Measurements from ENCODE around the gene KRT28. TPM values are rescaled to one million over a fixed set of nuclear protein-coding genes. Genes with fewer than 3 reads are reported as not detected.
"Not testable (repeated sequence)": the region's sequence is repeated elsewhere in the genome, so short reads cannot be mapped to it uniquely, and the experiment has no call there.

Gene KRT28
- total RNA-seq, 1 experiment from 2014 or later: not detected

GRCh38 chr17:40779181-40779909 is 20.4 kb downstream of the KRT28 start:
- no peak for DNase-seq (ENCODE audit: low spot score)

- DNase-seq (ENCODE audit: low spot score): no peak
Observed at GRCh38 chr17:40778461-40778860, 21.3 kb downstream of the KRT28 start.

DNA sequence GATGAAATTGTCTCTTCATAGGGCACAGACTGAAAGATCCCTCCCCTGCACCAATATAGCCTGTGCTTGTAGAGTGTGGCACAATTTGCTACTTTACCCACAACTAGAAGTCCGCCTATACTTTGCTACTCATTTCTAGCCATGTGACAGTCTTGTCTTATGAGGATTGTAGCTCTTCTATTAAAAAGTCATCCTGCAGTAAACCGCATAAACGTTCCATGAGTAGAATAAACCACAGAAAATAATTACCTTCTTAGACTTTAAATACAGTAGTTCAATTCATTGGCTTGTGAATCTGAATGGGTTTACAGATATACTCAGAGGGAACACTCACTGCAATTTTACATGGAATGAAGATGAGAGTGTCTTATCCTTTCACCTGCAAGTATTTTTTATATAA is 21.8 kb downstream of the KRT28 start:
- DNase-seq (ENCODE audit: low spot score): no peak

GRCh38 chr17:40777459-40777858 is 22.3 kb downstream of the KRT28 start:
- no peak for DNase-seq (ENCODE audit: low spot score)

DNA sequence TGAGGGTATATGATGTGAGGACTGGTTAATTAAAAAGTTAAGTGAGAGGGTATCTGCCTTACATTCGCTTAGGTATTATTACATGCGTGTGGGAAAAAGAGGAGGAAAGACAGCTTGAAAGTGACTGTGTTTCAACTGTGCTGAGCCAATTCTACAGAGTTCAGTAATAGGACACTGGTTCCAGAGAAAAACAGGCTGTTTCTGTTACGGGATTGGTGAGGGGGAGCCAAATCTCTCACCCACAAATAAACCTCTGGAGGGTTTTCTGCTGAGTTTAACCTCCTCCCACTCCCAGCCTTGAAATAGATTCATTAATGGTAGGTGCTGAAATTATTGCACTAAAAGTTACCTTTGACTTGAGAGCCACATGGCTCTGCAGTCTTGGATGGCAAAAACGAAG is 23.8 kb downstream of the KRT28 start:
- DNase-seq (ENCODE audit: low spot score): no peak

DNA sequence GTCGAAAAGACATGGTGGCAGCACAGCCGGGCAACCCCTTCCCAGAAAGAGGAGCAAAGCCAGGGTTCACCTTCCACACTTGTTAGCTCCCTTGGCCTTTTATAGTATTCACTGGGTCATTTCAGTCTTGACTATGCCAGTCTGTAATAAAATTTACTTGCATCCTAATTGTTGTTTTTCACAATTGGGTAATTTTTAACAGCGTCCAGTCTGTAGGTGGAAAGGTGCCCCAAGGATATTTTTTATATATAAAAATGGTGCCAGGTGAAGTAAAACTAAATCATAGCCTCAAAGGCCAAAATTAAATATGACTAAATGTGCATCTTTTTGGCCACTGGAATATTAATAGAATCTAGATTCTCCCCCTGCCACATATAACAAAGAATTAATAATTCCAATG is 27.7 kb downstream of the KRT28 start, which contains the start of gene KRT26:
Gene KRT26 (minus strand): TSS at position 101 of the 400 bp plus-strand sequence. CDS start 88 bp downstream, at position 13.
- no peak for DNase-seq (ENCODE audit: low spot score)

DNA sequence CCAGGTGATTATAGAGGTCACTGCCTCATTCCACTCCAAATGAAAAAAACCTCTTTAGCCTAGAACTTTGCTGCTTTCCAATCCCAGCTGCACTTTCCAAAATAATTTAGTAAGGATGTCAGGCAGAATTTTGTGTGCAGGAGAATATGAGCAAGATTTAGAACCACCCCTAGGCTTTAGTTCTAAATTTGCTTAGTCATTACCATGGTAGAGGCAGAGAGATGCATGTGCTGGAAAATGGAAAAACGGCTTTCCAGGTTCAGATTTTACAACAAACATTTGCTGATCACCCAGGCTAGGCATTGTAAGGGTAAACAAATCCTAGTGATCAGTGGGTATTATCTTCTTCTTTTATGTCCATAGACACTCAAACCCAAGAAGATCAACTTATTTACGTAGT is 34.1 kb downstream of the KRT28 start:
- DNase-seq (ENCODE audit: low spot score): no peak

DNA sequence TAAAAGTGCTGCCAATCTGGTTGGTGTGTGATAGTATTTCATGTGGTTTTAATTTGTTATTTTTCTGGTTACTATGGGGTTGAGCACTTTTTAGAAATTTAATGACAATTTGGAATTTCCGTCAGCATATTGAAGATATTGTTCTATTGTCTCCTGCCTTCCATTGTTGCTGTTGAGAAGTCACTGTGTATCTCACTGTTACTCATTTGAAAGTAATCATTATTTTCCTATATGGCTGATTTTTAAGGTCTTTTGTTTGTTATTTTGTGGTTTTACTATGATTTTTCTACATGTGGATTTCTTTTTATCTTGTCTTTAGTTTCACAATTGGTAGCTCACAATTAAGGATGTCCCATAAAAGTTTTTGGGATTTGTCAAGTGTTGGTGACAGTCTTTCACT is 36.0 kb downstream of the KRT28 start:
- no peak for DNase-seq (ENCODE audit: low spot score)

- DNase-seq (ENCODE audit: low spot score): no peak
Observed at GRCh38 chr17:40760105-40761016, 39.4 kb downstream of the KRT28 start.

- DNase-seq (ENCODE audit: low spot score): no peak
Observed at GRCh38 chr17:40755231-40755630, 44.5 kb downstream of the KRT28 start, which contains the start of gene KRT25. Gene KRT25 (minus strand): TSS chr17:40755331. CDS start chr17:40755271, 60 bp downstream.

GRCh38 chr17:40753804-40754203 is 46.0 kb downstream of the KRT28 start:
- DNase-seq (ENCODE audit: low spot score): no peak

GRCh38 chr17:40751065-40751464 is 48.7 kb downstream of the KRT28 start:
- DNase-seq (ENCODE audit: low spot score): no peak

DNA sequence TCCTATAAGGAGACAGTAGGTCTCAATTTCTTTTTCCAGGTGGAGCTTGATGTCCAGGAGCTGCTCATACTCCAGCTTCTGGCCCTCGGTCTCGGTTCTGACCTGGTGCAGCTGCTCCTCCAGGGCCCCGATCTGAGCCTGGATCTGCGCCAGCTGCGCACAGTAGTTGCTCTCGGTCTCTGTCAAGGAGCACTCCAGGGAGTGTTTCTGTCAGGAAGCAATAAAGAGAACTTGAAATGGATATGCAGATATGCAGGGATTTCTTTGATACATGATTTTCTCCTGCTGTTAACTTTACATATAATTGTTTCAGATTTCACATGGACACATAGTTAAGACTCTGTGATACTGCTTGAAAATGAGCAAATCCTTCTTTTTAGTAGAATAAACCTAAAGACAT is 49.4 kb downstream of the KRT28 start:
- no peak for DNase-seq (ENCODE audit: low spot score)

GRCh38 chr17:40748666-40749065 is 51.1 kb downstream of the KRT28 start:
- not testable (repeated sequence) for DNase-seq (ENCODE audit: low spot score)

Other genes with a start within 250 kb of the KRT28 start
- not detected in 2 replicates for gene CCR7, start 234.5 kb downstream of the KRT28 start, total RNA-seq (2014; rRNA removed; shearing (Covaris generic))
- gene SMARCE1, start 152.1 kb downstream of the KRT28 start, total RNA-seq (2014; rRNA removed; shearing (Covaris generic)): 161 and 168 TPM in 2 replicates
- not detected in 2 replicates for gene KRT222, start 134.8 kb downstream of the KRT28 start, total RNA-seq (2014; rRNA removed; shearing (Covaris generic))
- gene KRT24, start 96.2 kb downstream of the KRT28 start, total RNA-seq (2014; rRNA removed; shearing (Covaris generic)): not detected in 2 replicates
- gene KRT25, start 44.6 kb downstream of the KRT28 start, total RNA-seq (2014; rRNA removed; shearing (Covaris generic)): not detected in 2 replicates
- gene KRT26, start 27.8 kb downstream of the KRT28 start, total RNA-seq (2014; rRNA removed; shearing (Covaris generic)): not detected in 2 replicates
- not detected in 2 replicates for gene KRT27, start 17.4 kb downstream of the KRT28 start, total RNA-seq (2014; rRNA removed; shearing (Covaris generic))
- gene KRT10, start 22.7 kb upstream of the KRT28 start, total RNA-seq (2014; rRNA removed; shearing (Covaris generic)): 28.5 and 34.7 TPM in 2 replicates
- gene KRT12, start 67.3 kb upstream of the KRT28 start, total RNA-seq (2014; rRNA removed; shearing (Covaris generic)): not detected in 2 replicates
- gene KRT20, start 85.3 kb upstream of the KRT28 start, total RNA-seq (2014; rRNA removed; shearing (Covaris generic)): not detected in 2 replicates
- gene KRT23, start 137.7 kb upstream of the KRT28 start, total RNA-seq (2014; rRNA removed; shearing (Covaris generic)): not detected in 2 replicates
- gene KRT39, start 167.0 kb upstream of the KRT28 start, total RNA-seq (2014; rRNA removed; shearing (Covaris generic)): not detected in 2 replicates
- gene KRT40, start 184.4 kb upstream of the KRT28 start, total RNA-seq (2014; rRNA removed; shearing (Covaris generic)): not detected in 2 replicates
- gene KRTAP3-3, start 194.2 kb upstream of the KRT28 start, total RNA-seq (2014; rRNA removed; shearing (Covaris generic)): not detected in 2 replicates
- gene KRTAP3-2, start 199.9 kb upstream of the KRT28 start, total RNA-seq (2014; rRNA removed; shearing (Covaris generic)): not detected in 2 replicates
- not detected in 2 replicates for gene KRTAP3-1, start 209.2 kb upstream of the KRT28 start, total RNA-seq (2014; rRNA removed; shearing (Covaris generic))
- not detected in 2 replicates for gene KRTAP1-5, start 227.2 kb upstream of the KRT28 start, total RNA-seq (2014; rRNA removed; shearing (Covaris generic))
- not detected in 2 replicates for gene KRTAP1-4, start 230.2 kb upstream of the KRT28 start, total RNA-seq (2014; rRNA removed; shearing (Covaris generic))
- gene KRTAP1-3, start 234.9 kb upstream of the KRT28 start, total RNA-seq (2014; rRNA removed; shearing (Covaris generic)): not detected in 2 replicates
- gene KRTAP1-1, start 241.5 kb upstream of the KRT28 start, total RNA-seq (2014; rRNA removed; shearing (Covaris generic)): not detected in 2 replicates
- not detected in 2 replicates for gene KRTAP2-1, start 247.4 kb upstream of the KRT28 start, total RNA-seq (2014; rRNA removed; shearing (Covaris generic))